IMR-90 (cell line): ENCODE data around the gene CRTAC1. TPM values are rescaled to one million over a fixed set of nuclear protein-coding genes. Genes with fewer than 3 reads are reported as not detected.

Experiments used
- ATAC-seq: fragments of 200-7000 bp; cut with Tn5 transposase; 2 replicates; pipeline ENCODE4 v1.9.1; 2020; ENCODE audit warnings: low read depth, mild to moderate bottlenecking, moderate library complexity
- BruUV-seq: library from RNA; stranded (reverse); fragments of 400-500 nt; replicated peaks from 2 replicates; lab custom pipeline; 2021; lab: Mats Ljungman, UMichigan
- CTCF ChIA-PET: fragments of 300-600 bp; formaldehyde crosslinking; extraction: SDS; loops from one replicate; lab custom pipeline; 2021; ENCODE audit warnings: antibody characterized with exemption; lab: Yijun Ruan, JAX
- POLR2A ChIA-PET: fragments of 300-600 bp; sonication (Branson Sonifier 250); formaldehyde crosslinking; loops from one replicate; lab custom pipeline; 2022; ENCODE audit warnings: antibody characterized with exemption; ENCODE audit not compliant: unreplicated experiment; lab: Charles Lee
- DNase-seq: peaks from one replicate; pipeline ENCODE4 v3.0.0; 2013
- H2AFZ ChIP-seq: replicated peaks from 2 replicates; pipeline ENCODE3; 2013; ENCODE audit warnings: low read length, mild to moderate bottlenecking; ENCODE audit not compliant: poor library complexity
- H2AK5ac ChIP-seq: 2 replicates; pipeline ENCODE4 v1.6.1; 2013; ENCODE audit warnings: low read depth, low read length, inconsistent platforms
- H2AK9ac ChIP-seq: replicated peaks from 2 replicates; pipeline ENCODE3; 2013; ENCODE audit warnings: mild to moderate bottlenecking, low read depth, low read length, moderate library complexity; ENCODE audit not compliant: poor library complexity
- H2BK120ac ChIP-seq: 2 replicates; pipeline ENCODE4 v1.6.1; 2013; ENCODE audit warnings: low read depth, low read length, inconsistent platforms
- H2BK15ac ChIP-seq: 3 replicates; pipeline ENCODE4 v1.6.1; 2013; ENCODE audit warnings: low read depth, low read length, inconsistent platforms
- H2BK20ac ChIP-seq: 2 replicates; pipeline ENCODE4 v1.6.1; 2013; ENCODE audit warnings: low read depth, mild to moderate bottlenecking, inconsistent platforms, low read length, moderate library complexity
- H2BK5ac ChIP-seq: 2 replicates; pipeline ENCODE4 v1.6.1; 2013; ENCODE audit warnings: mild to moderate bottlenecking, low read depth, low read length, inconsistent platforms; ENCODE audit not compliant: poor library complexity, severe bottlenecking
- H3K14ac ChIP-seq: replicated peaks from 2 replicates; pipeline ENCODE4 v1.6.1; 2013; ENCODE audit warnings: low read depth, low read length, inconsistent platforms
- H3K18ac ChIP-seq: 2 replicates; pipeline ENCODE4 v1.6.1; 2013; ENCODE audit warnings: low read depth, low read length, control low read depth
- H3K23ac ChIP-seq: 2 replicates; pipeline ENCODE4 v1.6.1; 2013; ENCODE audit warnings: low read depth, low read length, inconsistent platforms
- H3K27ac ChIP-seq: 2 replicates; pipeline ENCODE4 v1.5.1; 2013; ENCODE audit warnings: mild to moderate bottlenecking, control low read depth, low read length; ENCODE audit not compliant: insufficient read depth
- H3K27me3 ChIP-seq: 2 replicates; pipeline ENCODE4 v1.6.1; 2013; ENCODE audit warnings: low read length; ENCODE audit not compliant: control insufficient read depth, insufficient read depth
- H3K36me3 ChIP-seq: 2 replicates; pipeline ENCODE4 v1.6.1; 2013; ENCODE audit warnings: low read length, mixed read lengths; ENCODE audit not compliant: control insufficient read depth, insufficient read depth
- H3K4ac ChIP-seq: 2 replicates; pipeline ENCODE4 v1.6.1; 2013; ENCODE audit warnings: low read depth, low read length, inconsistent platforms
- H3K4me1 ChIP-seq: 2 replicates; pipeline ENCODE4 v1.6.1; 2013; ENCODE audit warnings: low read length, mixed read lengths; ENCODE audit not compliant: control insufficient read depth, insufficient read depth
- H3K4me2 ChIP-seq: 2 replicates; pipeline ENCODE4 v1.6.1; 2013; ENCODE audit warnings: low read depth, mild to moderate bottlenecking, control low read depth, low read length, moderate library complexity
- H3K4me3 ChIP-seq: 2 replicates; pipeline ENCODE4 v1.5.1; 2013; ENCODE audit warnings: low read depth, mild to moderate bottlenecking, control low read depth, low read length, moderate library complexity; ENCODE audit not compliant: insufficient read depth
- H3K56ac ChIP-seq: 2 replicates; pipeline ENCODE4 v1.6.1; 2013; ENCODE audit warnings: low read length, inconsistent platforms; ENCODE audit not compliant: insufficient read depth; ENCODE audit errors: extremely low read depth
- H3K79me1 ChIP-seq, 2 experiments: 2 replicates each; pipeline ENCODE4 v1.6.1; 2013; ENCODE audit warnings: low read length in 2 of 2, inconsistent platforms in 1 of 2, low read depth in 1 of 2
- H3K9ac ChIP-seq: 2 replicates; pipeline ENCODE4 v1.6.1; 2013; ENCODE audit warnings: low read depth, low read length, control low read depth
- H3K9me1 ChIP-seq: 2 replicates; pipeline ENCODE4 v1.6.1; 2013; ENCODE audit warnings: low read length, inconsistent platforms; ENCODE audit not compliant: insufficient read depth
- H3K9me3 ChIP-seq: 2 replicates; pipeline ENCODE4 v1.6.1; 2013; ENCODE audit warnings: low read length; ENCODE audit not compliant: control insufficient read depth, insufficient read depth
- H4K20me1 ChIP-seq: 2 replicates; pipeline ENCODE4 v1.6.1; 2013; ENCODE audit warnings: low read length, inconsistent platforms; ENCODE audit not compliant: insufficient read depth
- H4K5ac ChIP-seq: 2 replicates; pipeline ENCODE4 v1.6.1; 2013; ENCODE audit warnings: mild to moderate bottlenecking, low read depth, low read length, control low read depth
- H4K8ac ChIP-seq, 2 experiments: 2 replicates each; pipeline ENCODE4 v1.6.1; 2013; ENCODE audit warnings: low read depth in 2 of 2, low read length in 2 of 2, control low read depth in 1 of 2, inconsistent platforms in 1 of 2
- H4K91ac ChIP-seq: 2 replicates; pipeline ENCODE4 v1.6.1; 2013; ENCODE audit warnings: low read depth, low read length, inconsistent platforms; ENCODE audit not compliant: insufficient read depth
- BHLHE40 ChIP-seq: fragments of 150-350 bp; IDR thresholded peaks from 2 replicates; pipeline ENCODE4 v1.6.1; 2016; ENCODE audit warnings: mild to moderate bottlenecking, low read depth, low read length
- CHD1 ChIP-seq: IDR thresholded peaks from 2 replicates; pipeline ENCODE4 v1.6.1; 2012; ENCODE audit warnings: low read depth, low read length, improper control_type of control experiment
- MAZ ChIP-seq: IDR thresholded peaks from 2 replicates; pipeline ENCODE4 v1.6.1; 2012; ENCODE audit warnings: low read depth, mild to moderate bottlenecking, low read length, improper control_type of control experiment, moderate library complexity, borderline replicate concordance
- MXI1 ChIP-seq: IDR thresholded peaks from 2 replicates; pipeline ENCODE4 v1.6.1; 2012; ENCODE audit warnings: low read depth, mild to moderate bottlenecking, low read length, moderate library complexity, borderline replicate concordance
- NFE2L2 ChIP-seq: fragments of 150-350 bp; IDR thresholded peaks from 2 replicates; pipeline ENCODE4 v1.6.1; 2016; ENCODE audit warnings: low read depth, mild to moderate bottlenecking, low read length
- POLR2A ChIP-seq: IDR thresholded peaks from 2 replicates; pipeline ENCODE4 v1.6.1; 2012; ENCODE audit warnings: mild to moderate bottlenecking, low read depth, low read length
- RCOR1 ChIP-seq: IDR thresholded peaks from 2 replicates; pipeline ENCODE4 v1.6.1; 2012; ENCODE audit warnings: mild to moderate bottlenecking, low read length, improper control_type of control experiment; ENCODE audit not compliant: insufficient replicate concordance
- SMC3 ChIP-seq: fragments of 150-350 bp; IDR thresholded peaks from 2 replicates; pipeline ENCODE4 v1.6.1; 2016; ENCODE audit warnings: low read depth, mild to moderate bottlenecking, antibody characterized with exemption, low read length, moderate library complexity
- WGBS, 2 experiments: methylation state at CpG; one replicate each; pipeline versions ENCODE4 v1.1.5 to v1.1.7; 2013; ENCODE audit warnings: missing lambda C conversion rate in 2 of 2; ENCODE audit not compliant: insufficient read length in 1 of 2; ENCODE audit errors: extremely low coverage in 2 of 2; 5-methylcytosine and 5-hydroxymethylcytosine counted together
- dilution Hi-C: fragments of 300-500 bp; cut with HindIII; formaldehyde crosslinking; loops from one replicate; pipeline ENCODE4 v1.14.3; 2018; ENCODE audit warnings: low sequenced_read_pairs; ENCODE audit not compliant: unreplicated experiment
- in situ Hi-C: fragments of 300-500 bp; cut with MboI; formaldehyde crosslinking; loops from 3 replicates; pipeline ENCODE4 v1.14.3; 2019; ENCODE audit warnings: low sequenced_read_pairs, inconsistent platforms, mixed read lengths
- intact Hi-C: fragments of 100-400 bp; cut with micrococcal nuclease; formaldehyde crosslinking; loops from 2 replicates; pipeline ENCODE4 v1.10.0; 2022
- polyA plus RNA-seq, 3 experiments: library from polyadenylated mRNA; depleted of rRNA; stranded (reverse); fragments of >200 nt; gene quantifications; 2 replicates each; pipeline ENCODE4 v1.2.3, GENCODE V29; 2012; ENCODE audit warnings: low replicate concordance in 1 of 3
- total RNA-seq: library from RNA; depleted of rRNA; stranded (reverse); fragments of >200 nt; gene quantifications from 2 replicates; pipeline ENCODE4 v1.2.3, GENCODE V29; 2012
- TF ChIP-seq, protein P1 (sequence below): fragments of 150-350 bp; IDR thresholded peaks from 2 replicates; pipeline ENCODE4 v1.6.1; 2017; ENCODE audit warnings: mild to moderate bottlenecking, antibody characterized with exemption, low read length, low read depth
- TF ChIP-seq, protein P2 (sequence below): conservative IDR thresholded peaks from 2 replicates; pipeline ENCODE4 v1.5.1; 2012; ENCODE audit warnings: mild to moderate bottlenecking, low read depth, low read length, improper control_type of control experiment

CRTAC1 gene
- total and polyA plus RNA-seq, 2 of the 4 experiments (the other 2 are of a cell fraction) = not detected

DNA sequence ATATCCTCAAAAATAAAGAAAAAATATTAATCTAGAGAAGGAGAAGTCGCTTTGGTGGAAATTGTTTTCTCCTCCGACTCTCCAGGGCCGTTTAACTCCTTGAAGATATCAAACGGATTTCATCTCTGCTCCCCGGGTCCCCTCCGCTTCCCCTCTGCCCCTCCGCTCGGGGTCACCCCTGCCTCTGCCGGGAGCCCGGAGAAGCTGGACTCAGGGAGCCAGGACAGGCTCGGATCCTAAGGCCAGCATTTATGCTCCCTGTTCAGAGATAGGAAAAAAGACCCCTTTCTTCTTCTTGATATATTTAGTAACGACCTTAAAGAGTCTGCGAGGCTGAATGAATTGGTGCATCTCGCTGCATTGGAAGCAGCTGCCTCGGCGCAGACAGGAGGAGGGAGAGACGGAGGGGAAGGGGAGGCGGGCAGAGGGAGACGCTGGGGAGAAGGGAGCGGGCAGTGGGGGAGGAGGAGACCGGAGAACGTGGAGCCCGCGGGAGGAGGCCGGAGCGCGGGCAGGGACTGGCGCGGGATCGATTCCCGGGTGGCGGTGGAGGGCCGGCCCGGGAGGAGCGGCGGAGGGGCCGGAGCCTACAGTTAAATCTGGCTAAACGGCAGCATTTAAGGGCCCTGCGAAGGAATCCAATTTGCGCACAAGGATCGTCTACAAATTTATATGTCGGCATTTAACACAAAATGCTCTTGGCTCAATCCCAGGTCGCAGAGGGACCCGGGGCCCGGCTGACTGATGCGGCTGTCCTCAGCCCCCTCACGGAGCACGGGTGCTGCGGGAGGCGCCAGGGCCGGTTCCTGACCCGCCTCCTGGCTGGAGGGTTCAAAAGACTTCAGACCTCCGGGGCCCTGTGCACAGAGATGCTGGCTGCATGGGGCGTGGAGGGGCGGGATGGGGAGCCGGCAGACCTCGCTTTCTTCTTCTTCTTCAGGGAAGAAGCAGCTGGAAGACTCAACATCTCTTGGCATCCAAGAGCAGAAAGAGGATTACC lies 55.6 kb downstream of the CRTAC1 start:
- no peak overlapping the region for H2BK15ac ChIP-seq
- H4K20me1 ChIP-seq = no peaks in the 10 kb centered on the region
- H3K9me1 ChIP-seq = no peaks in the 10 kb centered on the region
- H3K4me3 ChIP-seq = no peak overlapping the region
- H2AFZ ChIP-seq = no peak overlapping the region
- intact Hi-C loops = no loop called here
- dilution Hi-C loops = no loop called here
- no peak overlapping the region for H2BK120ac ChIP-seq
- H3K56ac ChIP-seq = no peak overlapping the region
- H3K36me3 ChIP-seq = no peaks in the 10 kb centered on the region
- in situ Hi-C loops = no loop called here
- no peak overlapping the region for H2AK9ac ChIP-seq
- no peaks in the 10 kb centered on the region for H3K4me1 ChIP-seq
- no peak overlapping the region for H4K5ac ChIP-seq
- no peak overlapping the region for H3K4ac ChIP-seq
- no peaks in the 10 kb centered on the region for H3K79me1 ChIP-seq
- H3K23ac ChIP-seq = no peak overlapping the region
- no peak overlapping the region for H3K18ac ChIP-seq
- no peak for ATAC-seq
- H2BK20ac ChIP-seq = no peak overlapping the region
- H4K8ac ChIP-seq = no peak overlapping the region
- TF ChIP-seq POLR2A (no peak), SMC3 (no peak), MXI1 (no peak), RCOR1 (no peak), MAZ (no peak), BHLHE40 (no peak), CHD1 (no peak), NFE2L2 (no peak)
- TF ChIP-seq, protein P1, sequence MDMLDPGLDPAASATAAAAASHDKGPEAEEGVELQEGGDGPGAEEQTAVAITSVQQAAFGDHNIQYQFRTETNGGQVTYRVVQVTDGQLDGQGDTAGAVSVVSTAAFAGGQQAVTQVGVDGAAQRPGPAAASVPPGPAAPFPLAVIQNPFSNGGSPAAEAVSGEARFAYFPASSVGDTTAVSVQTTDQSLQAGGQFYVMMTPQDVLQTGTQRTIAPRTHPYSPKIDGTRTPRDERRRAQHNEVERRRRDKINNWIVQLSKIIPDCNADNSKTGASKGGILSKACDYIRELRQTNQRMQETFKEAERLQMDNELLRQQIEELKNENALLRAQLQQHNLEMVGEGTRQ = no peak
- TF ChIP-seq, protein P2, sequence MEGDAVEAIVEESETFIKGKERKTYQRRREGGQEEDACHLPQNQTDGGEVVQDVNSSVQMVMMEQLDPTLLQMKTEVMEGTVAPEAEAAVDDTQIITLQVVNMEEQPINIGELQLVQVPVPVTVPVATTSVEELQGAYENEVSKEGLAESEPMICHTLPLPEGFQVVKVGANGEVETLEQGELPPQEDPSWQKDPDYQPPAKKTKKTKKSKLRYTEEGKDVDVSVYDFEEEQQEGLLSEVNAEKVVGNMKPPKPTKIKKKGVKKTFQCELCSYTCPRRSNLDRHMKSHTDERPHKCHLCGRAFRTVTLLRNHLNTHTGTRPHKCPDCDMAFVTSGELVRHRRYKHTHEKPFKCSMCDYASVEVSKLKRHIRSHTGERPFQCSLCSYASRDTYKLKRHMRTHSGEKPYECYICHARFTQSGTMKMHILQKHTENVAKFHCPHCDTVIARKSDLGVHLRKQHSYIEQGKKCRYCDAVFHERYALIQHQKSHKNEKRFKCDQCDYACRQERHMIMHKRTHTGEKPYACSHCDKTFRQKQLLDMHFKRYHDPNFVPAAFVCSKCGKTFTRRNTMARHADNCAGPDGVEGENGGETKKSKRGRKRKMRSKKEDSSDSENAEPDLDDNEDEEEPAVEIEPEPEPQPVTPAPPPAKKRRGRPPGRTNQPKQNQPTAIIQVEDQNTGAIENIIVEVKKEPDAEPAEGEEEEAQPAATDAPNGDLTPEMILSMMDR = no peak
- no peak for DNase-seq
- H2BK5ac ChIP-seq = no peak overlapping the region
- POLR2A ChIA-PET = no interaction called here
- peaks cover 27% of the 10 kb centered on the region for H3K27me3 ChIP-seq
- no peak overlapping the region for H3K27ac ChIP-seq
- 19% methylated on average over 28 of the region's 57 CpGs; no CpG with 5 or more reads in 1 of the 2 experiments for WGBS, 2 experiments
- H3K9ac ChIP-seq = no peak overlapping the region
- H3K14ac ChIP-seq = no peak overlapping the region
- BruUV-seq = no TSS peak
- CTCF ChIA-PET = no interaction called here
- 0 out of 2 replicates have a peak, but pooled peaks cover 1% of the 10 kb centered on the region for H3K9me3 ChIP-seq
- no peak overlapping the region for H3K4me2 ChIP-seq
- H2AK5ac ChIP-seq = no peak overlapping the region
- no peak overlapping the region for H4K91ac ChIP-seq
